ENCODE measurements around the gene ZBTB25.

Gene ZBTB25

GRCh38 chr14:64438181-64438841 is 65.3 kb downstream of the ZBTB25 start:
- no peak for DNase-seq

- DNase-seq = no peak
Measured at GRCh38 chr14:64434528-64434927, 69.1 kb downstream of the ZBTB25 start.

- no peak for DNase-seq
Measured at GRCh38 chr14:64423987-64424386, 79.7 kb downstream of the ZBTB25 start.

- no peak for DNase-seq
Measured at GRCh38 chr14:64422756-64423155, 80.9 kb downstream of the ZBTB25 start.

GRCh38 chr14:64422005-64422404 is 81.6 kb downstream of the ZBTB25 start:
- DNase-seq = no peak

- no peak for DNase-seq
Measured at GRCh38 chr14:64421166-64421565, 82.5 kb downstream of the ZBTB25 start.

- DNase-seq = no peak
Measured at GRCh38 chr14:64419003-64419402, 84.6 kb downstream of the ZBTB25 start.

- no peak for DNase-seq
Measured at GRCh38 chr14:64417771-64418125, 85.9 kb downstream of the ZBTB25 start.

- no peak for DNase-seq
Measured at GRCh38 chr14:64417055-64417770, 86.4 kb downstream of the ZBTB25 start.

- no peak for DNase-seq
Measured at GRCh38 chr14:64416348-64416932, 87.2 kb downstream of the ZBTB25 start.

- DNase-seq = no peak
Measured at GRCh38 chr14:64412237-64412636, 91.4 kb downstream of the ZBTB25 start.

- DNase-seq = no peak
Measured at GRCh38 chr14:64411001-64411400, 92.6 kb downstream of the ZBTB25 start.

GRCh38 chr14:64410084-64410774 is 93.4 kb downstream of the ZBTB25 start:
- no peak for DNase-seq

GRCh38 chr14:64409126-64409920 is 94.3 kb downstream of the ZBTB25 start:
- no peak for DNase-seq

- no peak for DNase-seq
Measured at GRCh38 chr14:64407329-64407728, 96.3 kb downstream of the ZBTB25 start.

GRCh38 chr14:64405295-64405694 is 98.3 kb downstream of the ZBTB25 start:
- no peak for DNase-seq

GRCh38 chr14:64401949-64402348 is 101.7 kb downstream of the ZBTB25 start:
- no peak for DNase-seq

- DNase-seq = no peak
Measured at GRCh38 chr14:64400829-64401459, 102.7 kb downstream of the ZBTB25 start.
